Measurements from ENCODE around the gene NOL9. TPM values are rescaled to one million over a fixed set of nuclear protein-coding genes. Genes with fewer than 3 reads are reported as not detected.

NOL9 gene
- polyA plus RNA-seq, 3 donors, result 3.7 to 11.5 (median 7.6) TPM

DNA sequence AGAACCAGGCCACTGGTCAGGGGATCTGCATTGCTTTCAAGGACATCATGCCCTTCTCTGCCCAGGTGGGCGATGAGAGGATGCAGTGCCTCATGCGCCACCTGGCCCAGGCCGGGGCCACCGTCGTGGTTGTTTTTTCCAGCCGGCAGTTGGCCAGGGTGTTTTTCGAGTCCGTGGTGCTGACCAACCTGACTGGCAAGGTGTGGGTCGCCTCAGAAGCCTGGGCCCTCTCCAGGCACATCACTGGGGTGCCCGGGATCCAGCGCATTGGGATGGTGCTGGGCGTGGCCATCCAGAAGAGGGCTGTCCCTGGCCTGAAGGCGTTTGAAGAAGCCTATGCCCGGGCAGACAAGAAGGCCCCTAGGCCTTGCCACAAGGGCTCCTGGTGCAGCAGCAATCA is 20.5 kb upstream of the NOL9 start:
- Histone ChIP-seq H3K4me3 (replicated peaks in 1 of 3; ENCODE audit: low read depth in 2 of 3, low read length in 3 of 3) (no peak overlapping the region), H3K27me3 (ENCODE audit: control insufficient read depth in 2 of 2, insufficient read depth in 2 of 2, low read length in 2 of 2) (no peaks in the 10 kb centered on the region), H3K9me3 (replicated peaks in 1 of 2; ENCODE audit: control insufficient read depth in 1 of 2, insufficient read depth in 1 of 2, low read length in 2 of 2) (peaks cover 0 to 9% of the 10 kb centered on the region in 2 donors), H3K79me2 (ENCODE audit: insufficient read depth, low read length) (peaks cover under 1% of the 10 kb centered on the region), H3K27ac (ENCODE audit: low read depth in 1 of 2, low read length in 2 of 2) (no peak overlapping the region), H3K4me2 (replicated peaks; ENCODE audit: extremely low read depth, low read length, poor library complexity, severe bottlenecking) (no peak overlapping the region), H2AFZ (ENCODE audit: insufficient read depth, low read depth, low read length, poor library complexity, severe bottlenecking) (no peak overlapping the region), H3K9ac (ENCODE audit: insufficient read depth, low read length, poor library complexity, severe bottlenecking) (no peak overlapping the region), H3K4me1 (ENCODE audit: control insufficient read depth in 1 of 2, insufficient read depth in 2 of 2, low read length in 2 of 2) (peaks cover 6 to 7% of the 10 kb centered on the region in 2 donors), H3K36me3 (replicated peaks in 1 of 2; ENCODE audit: control insufficient read depth in 1 of 2, insufficient read depth in 2 of 2, low read length in 2 of 2) (no peaks in the 10 kb centered on the region), H4K20me1 (ENCODE audit: insufficient read depth, low read length) (no peaks in the 10 kb centered on the region)
- H3K9me3 Mint-ChIP-seq, result peaks cover 0 to 8% (median 4%) of the 10 kb centered on the region in 7 donors
- TF ChIP-seq, protein P1, sequence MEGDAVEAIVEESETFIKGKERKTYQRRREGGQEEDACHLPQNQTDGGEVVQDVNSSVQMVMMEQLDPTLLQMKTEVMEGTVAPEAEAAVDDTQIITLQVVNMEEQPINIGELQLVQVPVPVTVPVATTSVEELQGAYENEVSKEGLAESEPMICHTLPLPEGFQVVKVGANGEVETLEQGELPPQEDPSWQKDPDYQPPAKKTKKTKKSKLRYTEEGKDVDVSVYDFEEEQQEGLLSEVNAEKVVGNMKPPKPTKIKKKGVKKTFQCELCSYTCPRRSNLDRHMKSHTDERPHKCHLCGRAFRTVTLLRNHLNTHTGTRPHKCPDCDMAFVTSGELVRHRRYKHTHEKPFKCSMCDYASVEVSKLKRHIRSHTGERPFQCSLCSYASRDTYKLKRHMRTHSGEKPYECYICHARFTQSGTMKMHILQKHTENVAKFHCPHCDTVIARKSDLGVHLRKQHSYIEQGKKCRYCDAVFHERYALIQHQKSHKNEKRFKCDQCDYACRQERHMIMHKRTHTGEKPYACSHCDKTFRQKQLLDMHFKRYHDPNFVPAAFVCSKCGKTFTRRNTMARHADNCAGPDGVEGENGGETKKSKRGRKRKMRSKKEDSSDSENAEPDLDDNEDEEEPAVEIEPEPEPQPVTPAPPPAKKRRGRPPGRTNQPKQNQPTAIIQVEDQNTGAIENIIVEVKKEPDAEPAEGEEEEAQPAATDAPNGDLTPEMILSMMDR (IDR thresholded peaks at IDR 0.05), result no peak
- no peak overlapping the region for H3K27ac Mint-ChIP-seq
- peaks cover 7 to 11% (median 8%) of the 10 kb centered on the region in 3 donors for H3K27me3 Mint-ChIP-seq (ENCODE audit: low read depth in 3 of 3)
- H3K4me3 Mint-ChIP-seq, result no peak overlapping the region
- no peak for DNase-seq
- H3K36me3 Mint-ChIP-seq, result no peaks in the 10 kb centered on the region
- peaks cover 8% of the 10 kb centered on the region for H3K4me1 Mint-ChIP-seq
- WGBS (ENCODE audit: insufficient coverage), result 94% methylated on average over 14 of the region's 14 CpGs
- intact Hi-C loops (cut with micrococcal nuclease), result no loop called here

DNA sequence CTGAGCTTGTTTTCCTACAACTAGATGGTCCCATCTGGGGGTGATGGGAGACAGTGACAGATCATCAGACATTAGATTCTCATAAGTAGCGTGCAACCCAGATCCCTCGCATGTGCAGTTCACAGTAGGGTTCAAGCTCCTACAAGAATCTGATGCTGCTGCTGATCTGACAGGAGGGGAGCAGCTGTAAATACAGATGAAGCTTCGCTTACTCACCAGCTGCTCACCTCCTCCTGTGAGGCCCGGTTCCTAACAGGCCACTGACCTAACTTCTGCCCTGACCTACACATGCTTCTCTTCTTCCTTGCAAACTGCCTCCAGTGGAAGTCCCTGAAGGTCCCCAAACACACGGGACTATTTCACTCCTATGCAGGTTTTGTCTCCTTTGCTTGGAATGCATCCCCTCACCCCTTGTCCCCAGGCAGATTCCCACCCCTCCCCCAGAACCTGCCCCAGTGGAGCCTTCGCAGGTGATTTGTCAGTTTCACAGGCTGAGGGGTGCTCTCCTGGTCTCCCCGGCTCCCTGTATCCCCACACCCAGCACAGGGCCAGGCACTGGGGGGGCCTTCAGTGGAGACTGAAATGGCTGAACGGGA is 19.8 kb upstream of the NOL9 start:
- no peaks in the 10 kb centered on the region for H3K27me3 ChIP-seq (ENCODE audit: control insufficient read depth in 2 of 2, insufficient read depth in 2 of 2, low read length in 2 of 2)
- peaks cover under 1 to 1% of the 10 kb centered on the region in 2 donors for H3K4me1 ChIP-seq (ENCODE audit: control insufficient read depth in 1 of 2, insufficient read depth in 2 of 2, low read length in 2 of 2)
- peaks cover 7 to 11% (median 9%) of the 10 kb centered on the region in 3 donors for H3K27me3 Mint-ChIP-seq (ENCODE audit: low read depth in 3 of 3)
- 95% methylated on average over 6 of the region's 8 CpGs for WGBS (ENCODE audit: insufficient coverage)
- TF ChIP-seq, protein P1 (IDR thresholded peaks at IDR 0.05), result no peak
- peak overlapping the region in 2 of 7 donors; percentile 30 to 45 for H3K27ac Mint-ChIP-seq
- DNase-seq, result no peak
- intact Hi-C loops (cut with micrococcal nuclease), result no loop called here
- H3K4me2 ChIP-seq (replicated peaks; ENCODE audit: extremely low read depth, low read length, poor library complexity, severe bottlenecking), result no peak overlapping the region
- no peak overlapping the region for H3K4me3 Mint-ChIP-seq
- H3K27ac ChIP-seq (ENCODE audit: low read depth in 1 of 2, low read length in 2 of 2), result no peak overlapping the region
- H3K36me3 ChIP-seq (replicated peaks in 1 of 2; ENCODE audit: control insufficient read depth in 1 of 2, insufficient read depth in 2 of 2, low read length in 2 of 2), result no peaks in the 10 kb centered on the region
- peaks cover 0 to 9% of the 10 kb centered on the region in 2 donors for H3K9me3 ChIP-seq (replicated peaks in 1 of 2; ENCODE audit: control insufficient read depth in 1 of 2, insufficient read depth in 1 of 2, low read length in 2 of 2)
- no peaks in the 10 kb centered on the region for H4K20me1 ChIP-seq (ENCODE audit: insufficient read depth, low read length)
- H2AFZ ChIP-seq (ENCODE audit: insufficient read depth, low read depth, low read length, poor library complexity, severe bottlenecking), result no peak overlapping the region
- peaks cover 3% of the 10 kb centered on the region for H3K4me1 Mint-ChIP-seq
- H3K79me2 ChIP-seq (ENCODE audit: insufficient read depth, low read length), result no peaks in the 10 kb centered on the region
- H3K9ac ChIP-seq (ENCODE audit: insufficient read depth, low read length, poor library complexity, severe bottlenecking), result no peak overlapping the region
- H3K9me3 Mint-ChIP-seq, result peaks cover 0 to 8% (median 4%) of the 10 kb centered on the region in 7 donors
- no peaks in the 10 kb centered on the region for H3K36me3 Mint-ChIP-seq
- H3K4me3 ChIP-seq (replicated peaks in 1 of 3; ENCODE audit: low read depth in 2 of 3, low read length in 3 of 3), result no peak overlapping the region

Data from CD14-positive monocyte (primary cell).